Esophagus squamous epithelium (tissue), 5 donors: ENCODE measurements around the gene HLF. TPM values are rescaled to one million over a fixed set of nuclear protein-coding genes. Genes with fewer than 3 reads are reported as not detected.

Experiments used
- DNase-seq: peaks from one replicate; lab custom pipeline; 2025; lab: John Stamatoyannopoulos, UW
- H3K27ac ChIP-seq, 4 donors: fragments of 200-600 bp; sonication (generic); one replicate each; pipeline ENCODE4 v1.5.1; 2016 to 2019; ENCODE audit warnings: mild to moderate bottlenecking in 1 of 4
- H3K27me3 ChIP-seq, 4 donors: fragments of 200-600 bp; sonication (generic); 1 replicate in 3 of 4; 2 replicates in 1 of 4; pipeline versions ENCODE4 v1.5.1 to v1.6.0; 2017 to 2021; ENCODE audit warnings: antibody characterized with exemption in 1 of 4
- H3K36me3 ChIP-seq, 3 donors: fragments of 200-600 bp; sonication (generic); one replicate each; pipeline ENCODE4 v1.5.1; 2016 to 2019
- H3K4me1 ChIP-seq, 3 donors: fragments of 200-600 bp; sonication (generic); one replicate each; pipeline ENCODE4 v1.5.1; 2017 to 2019
- H3K4me3 ChIP-seq, 4 donors: fragments of 200-600 bp; sonication (generic); 1 replicate in 3 of 4; 2 replicates in 1 of 4; pipeline ENCODE4 v1.5.1; 2016 to 2019; ENCODE audit warnings: mild to moderate bottlenecking in 2 of 4, moderate library complexity in 1 of 4
- H3K9me3 ChIP-seq, 3 donors: fragments of 200-600 bp; sonication (generic); one replicate each; pipeline ENCODE4 v1.5.1; 2016 to 2019
- CTCF ChIP-seq, 6 experiments: fragments of 450-650 bp in 4 of 6; fragments of 200-600 bp in 2 of 6; sonication (generic) in 2 of 6; IDR thresholded peaks; one replicate each; pipeline ENCODE4 v1.5.1; 2016 to 2019; ENCODE audit warnings: antibody characterized with exemption in 6 of 6, mild to moderate bottlenecking in 4 of 6, moderate library complexity in 4 of 6
- POLR2A ChIP-seq, 4 donors: fragments of 450-650 bp; IDR thresholded peaks; one replicate each; pipeline ENCODE4 v1.6.1; 2017; ENCODE audit warnings: antibody characterized with exemption in 4 of 4, mild to moderate bottlenecking in 4 of 4, moderate library complexity in 3 of 4
- WGBS, 2 donors: methylation state at CpG; one replicate each; pipeline ENCODE4 v1.1.5; 2018; 5-methylcytosine and 5-hydroxymethylcytosine counted together
- intact Hi-C: fragments of 100-400 bp; cut with DNase I; formaldehyde crosslinking; loops from one replicate; pipeline ENCODE4 v1.15.0; 2022
- total RNA-seq, 4 donors: library from RNA; depleted of rRNA; stranded (reverse); fragments of >200 nt; gene quantifications; one replicate each; pipeline ENCODE4 v1.1.0, GENCODE V29; 2016
- donor health status: DM: yes; HTN: yes; CAD: no.

HLF gene
- total RNA-seq, 4 donors from 2014 or later, result 7.7 to 55.1 (median 22.8) TPM

- 94 to 95% methylated on average over 2 of the region's 2 CpGs for WGBS, 2 donors
- Histone ChIP-seq H3K27ac (no peak overlapping the region), H3K9me3 (no peaks in the 10 kb centered on the region), H3K4me1 (peaks cover 0 to 4% (median 0%) of the 10 kb centered on the region in 3 donors), H3K4me3 (no peak overlapping the region), H3K36me3 (no peaks in the 10 kb centered on the region), H3K27me3 (no peaks in the 10 kb centered on the region)
- TF ChIP-seq CTCF (IDR thresholded peaks at IDR 0.05) (no peak), POLR2A (IDR thresholded peaks at IDR 0.05) (no peak)
- intact Hi-C loops, result no loop called here
- DNase-seq, result no peak
Measured at GRCh38 chr17:55336426-55336825, 71.7 kb downstream of the HLF start.

- H3K4me3 ChIP-seq, result no peak overlapping the region
- H3K4me1 ChIP-seq, result peaks cover 0 to 4% (median 0%) of the 10 kb centered on the region in 3 donors
- no peak overlapping the region for H3K27ac ChIP-seq
- no peaks in the 10 kb centered on the region for H3K36me3 ChIP-seq
- no peaks in the 10 kb centered on the region for H3K9me3 ChIP-seq
- no peak for TF ChIP-seq CTCF (IDR thresholded peaks at IDR 0.05)
- TF ChIP-seq POLR2A (IDR thresholded peaks at IDR 0.05), result no peak
- intact Hi-C loops, result loop anchor here (10.0 kb wide), 1 partner anchor 65 kb away; no protein-coding TSS in a partner anchor
- no peaks in the 10 kb centered on the region for H3K27me3 ChIP-seq
- no peak for DNase-seq
- WGBS, 2 donors, result 56 to 72% methylated on average over 2 to 3 of the region's 3 CpGs
Measured at GRCh38 chr17:55340176-55340575, 75.4 kb downstream of the HLF start.

GRCh38 chr17:55340686-55341085 lies 75.9 kb downstream of the HLF start:
- TF ChIP-seq CTCF (IDR thresholded peaks at IDR 0.05), result no peak
- no peak for TF ChIP-seq POLR2A (IDR thresholded peaks at IDR 0.05)
- no peak for DNase-seq
- Histone ChIP-seq H3K27ac (no peak overlapping the region), H3K4me3 (no peak overlapping the region), H3K9me3 (no peaks in the 10 kb centered on the region), H3K27me3 (no peaks in the 10 kb centered on the region), H3K36me3 (no peaks in the 10 kb centered on the region), H3K4me1 (peaks cover 0 to 4% (median 0%) of the 10 kb centered on the region in 3 donors)
- intact Hi-C loops, result loop anchor here (10.0 kb wide), 1 partner anchor 64 kb away; no protein-coding TSS in a partner anchor
- WGBS, 2 donors, result 76 to 92% methylated on average over 2 to 3 of the region's 3 CpGs

- WGBS, 2 donors, result 83% methylated on average over 4 to 5 of the region's 5 CpGs
- no peak for DNase-seq
- TF ChIP-seq CTCF (IDR thresholded peaks at IDR 0.05) (no peak), POLR2A (IDR thresholded peaks at IDR 0.05) (no peak)
- Histone ChIP-seq H3K27ac (no peak overlapping the region), H3K4me3 (no peak overlapping the region), H3K9me3 (no peaks in the 10 kb centered on the region), H3K36me3 (no peaks in the 10 kb centered on the region), H3K4me1 (peaks cover 0 to 4% (median 0%) of the 10 kb centered on the region in 3 donors), H3K27me3 (no peaks in the 10 kb centered on the region)
- intact Hi-C loops, result loop anchor here (10.0 kb wide), 1 partner anchor 63 kb away; no protein-coding TSS in a partner anchor
Measured at GRCh38 chr17:55341432-55341831, 76.7 kb downstream of the HLF start.

- intact Hi-C loops, result loop anchor here (10.0 kb wide), 1 partner anchor 62 kb away; no protein-coding TSS in a partner anchor
- H3K4me3 ChIP-seq, result no peak overlapping the region
- 79 to 84% methylated on average over 6 of the region's 6 CpGs for WGBS, 2 donors
- peaks cover 0 to 4% (median 0%) of the 10 kb centered on the region in 3 donors for H3K4me1 ChIP-seq
- H3K27ac ChIP-seq, result no peak overlapping the region
- no peaks in the 10 kb centered on the region for H3K36me3 ChIP-seq
- no peaks in the 10 kb centered on the region for H3K9me3 ChIP-seq
- TF ChIP-seq POLR2A (IDR thresholded peaks at IDR 0.05), result no peak
- TF ChIP-seq CTCF (IDR thresholded peaks at IDR 0.05), result no peak
- H3K27me3 ChIP-seq, result no peaks in the 10 kb centered on the region
- no peak for DNase-seq
Measured at GRCh38 chr17:55342800-55343585, 78.2 kb downstream of the HLF start.
